K562 (cell line): Measurements from ENCODE around the gene SLC16A4. TPM values are rescaled to one million over a fixed set of nuclear protein-coding genes. Genes with fewer than 3 reads are reported as not detected.
A peak's percentile ranks its signal among the peaks of the same experiment; 100 is the strongest.

Experiments used
- ADNP ChIP-seq: fragments of 200-800 bp; sonication (Bioruptor generic); IDR thresholded peaks from 2 replicates; pipeline ENCODE4 v1.6.1; 2016; ENCODE audit warnings: missing genetic modification characterization, missing compliant biosample characterization
- CREB1 ChIP-seq, 2 experiments: sonication (generic) in 1 of 2; formaldehyde crosslinking in 1 of 2; IDR thresholded peaks; 2 replicates each; pipeline versions ENCODE4 v1.6.1 to v1.8.0; 2012 to 2022; ENCODE audit warnings: inconsistent platforms in 1 of 2, mild to moderate bottlenecking in 1 of 2, missing genetic modification reagents in 1 of 2, moderate library complexity in 1 of 2
- ERF ChIP-seq: fragments of 450-650 bp; formaldehyde crosslinking; IDR thresholded peaks from 2 replicates; pipeline ENCODE4 v1.4.0; 2020; ENCODE audit warnings: mild to moderate bottlenecking, mixed read lengths
- EZH2 ChIP-seq: IDR thresholded peaks from 2 replicates; pipeline ENCODE4 v1.6.1; 2012; ENCODE audit warnings: low read depth, mild to moderate bottlenecking, inconsistent platforms, low read length, borderline replicate concordance
- KDM5B ChIP-seq: fragments of 200-600 bp; sonication (generic); IDR thresholded peaks from 2 replicates; pipeline ENCODE4 v1.6.1; 2012; ENCODE audit warnings: low read depth, mild to moderate bottlenecking, moderate library complexity, low read length, control low read depth, inconsistent platforms; ENCODE audit not compliant: insufficient replicate concordance
- NBN ChIP-seq: fragments of 450-650 bp; IDR thresholded peaks from 2 replicates; pipeline ENCODE4 v1.6.1; 2016; ENCODE audit warnings: low read depth, mild to moderate bottlenecking
- NFIX ChIP-seq: fragments of 250-450 bp; sonication (Bioruptor Pico); IDR thresholded peaks from 2 replicates; pipeline ENCODE4 v1.4.0; 2020; ENCODE audit warnings: low read depth, mild to moderate bottlenecking, moderate library complexity
- NFRKB ChIP-seq: fragments of 450-650 bp; IDR thresholded peaks from 2 replicates; pipeline ENCODE4 v1.6.1; 2016; ENCODE audit warnings: low read depth
- SMC3 ChIP-seq: conservative IDR thresholded peaks from 2 replicates; pipeline ENCODE4 v1.6.1; 2011; ENCODE audit warnings: low read depth, low read length, improper control_type of control experiment; ENCODE audit not compliant: insufficient read depth
- TARDBP ChIP-seq: fragments of 450-650 bp; IDR thresholded peaks from 2 replicates; pipeline ENCODE4 v1.6.1; 2016
- ZNF311 ChIP-seq: fragments of 250-450 bp; sonication (Bioruptor Pico); IDR thresholded peaks from 2 replicates; pipeline ENCODE4 v1.4.0; 2020; ENCODE audit warnings: mild to moderate bottlenecking, moderate library complexity
- ZNF644 ChIP-seq: fragments of 200-800 bp; sonication (Bioruptor generic); IDR thresholded peaks from 2 replicates; pipeline ENCODE4 v1.6.1; 2016; ENCODE audit warnings: low read depth, missing genetic modification characterization, missing compliant biosample characterization
- polyA plus RNA-seq, 8 experiments: library from polyadenylated mRNA; depleted of rRNA in 4 of 8; stranded (reverse) in 5 of 8; unstranded in 3 of 8; fragments of >200 nt; fragmentation: Nextera tagmentation in 2 of 8; fragmentation: Illumina TruSeq in 1 of 8; extraction: Ambion mirVana in 2 of 8; extraction: Trizol in 1 of 8; gene quantifications; 2 replicates each; pipeline versions ENCODE4 v1.2.1 to v1.2.3, GENCODE V29; 2011 to 2014; ENCODE audit warnings: inconsistent platforms in 1 of 8, missing spikeins in 1 of 8
- total RNA-seq, 7 experiments: library from RNA; depleted of rRNA in 6 of 7; stranded (reverse); fragments of >200 nt in 6 of 7; fragmentation: Illumina TruSeq in 2 of 7; extraction: Trizol in 2 of 7; gene quantifications; 2 replicates each; pipeline versions ENCODE4 v1.2.1 to v1.2.3, GENCODE V29; 2011 to 2021; ENCODE audit warnings: low replicate concordance in 1 of 7
- TF ChIP-seq, protein P1 (sequence below): fragments of 250-450 bp; sonication (Bioruptor Pico); IDR thresholded peaks from 2 replicates; pipeline ENCODE4 v1.5.0; 2021; ENCODE audit warnings: mild to moderate bottlenecking, moderate library complexity
- TF ChIP-seq, protein P2 (sequence below): sonication (generic); formaldehyde crosslinking; IDR thresholded peaks from 2 replicates; pipeline ENCODE4 v1.8.0; 2023; ENCODE audit warnings: mild to moderate bottlenecking, missing genetic modification reagents
- TF ChIP-seq, protein P3 (sequence below), 2 experiments: fragments of 450-650 bp; formaldehyde crosslinking in 1 of 2; IDR thresholded peaks; 2 replicates each; pipeline versions ENCODE4 v1.4.0 to v1.6.1; 2014 to 2020; ENCODE audit warnings: mild to moderate bottlenecking in 2 of 2, borderline replicate concordance in 1 of 2, low read depth in 1 of 2

The SLC16A4 gene
- total and polyA plus RNA-seq, 9 of the 15 experiments (the other 6 are each of a cell fraction or from before 2014, with no cell fraction given) = 0.04 to 0.31 (median 0.18) TPM; not detected in 1

DNA sequence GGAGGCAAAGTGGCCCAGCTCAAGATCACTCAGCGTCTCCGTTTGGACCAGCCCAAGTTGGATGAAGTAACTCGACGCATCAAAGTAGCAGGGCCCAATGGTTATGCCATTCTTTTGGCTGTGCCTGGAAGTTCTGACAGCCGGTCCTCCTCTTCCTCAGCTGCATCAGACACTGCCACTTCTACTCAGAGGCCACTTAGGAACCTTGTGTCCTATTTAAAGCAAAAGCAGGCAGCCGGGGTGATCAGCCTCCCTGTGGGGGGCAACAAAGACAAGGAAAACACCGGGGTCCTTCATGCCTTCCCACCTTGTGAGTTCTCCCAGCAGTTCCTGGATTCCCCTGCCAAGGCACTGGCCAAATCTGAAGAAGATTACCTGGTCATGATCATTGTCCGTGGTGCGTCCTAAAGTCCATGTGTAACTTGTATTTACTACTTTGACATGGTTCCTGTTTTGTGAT lies 48.9 kb downstream of the SLC16A4 start (continued):
- TF ChIP-seq, protein P1, sequence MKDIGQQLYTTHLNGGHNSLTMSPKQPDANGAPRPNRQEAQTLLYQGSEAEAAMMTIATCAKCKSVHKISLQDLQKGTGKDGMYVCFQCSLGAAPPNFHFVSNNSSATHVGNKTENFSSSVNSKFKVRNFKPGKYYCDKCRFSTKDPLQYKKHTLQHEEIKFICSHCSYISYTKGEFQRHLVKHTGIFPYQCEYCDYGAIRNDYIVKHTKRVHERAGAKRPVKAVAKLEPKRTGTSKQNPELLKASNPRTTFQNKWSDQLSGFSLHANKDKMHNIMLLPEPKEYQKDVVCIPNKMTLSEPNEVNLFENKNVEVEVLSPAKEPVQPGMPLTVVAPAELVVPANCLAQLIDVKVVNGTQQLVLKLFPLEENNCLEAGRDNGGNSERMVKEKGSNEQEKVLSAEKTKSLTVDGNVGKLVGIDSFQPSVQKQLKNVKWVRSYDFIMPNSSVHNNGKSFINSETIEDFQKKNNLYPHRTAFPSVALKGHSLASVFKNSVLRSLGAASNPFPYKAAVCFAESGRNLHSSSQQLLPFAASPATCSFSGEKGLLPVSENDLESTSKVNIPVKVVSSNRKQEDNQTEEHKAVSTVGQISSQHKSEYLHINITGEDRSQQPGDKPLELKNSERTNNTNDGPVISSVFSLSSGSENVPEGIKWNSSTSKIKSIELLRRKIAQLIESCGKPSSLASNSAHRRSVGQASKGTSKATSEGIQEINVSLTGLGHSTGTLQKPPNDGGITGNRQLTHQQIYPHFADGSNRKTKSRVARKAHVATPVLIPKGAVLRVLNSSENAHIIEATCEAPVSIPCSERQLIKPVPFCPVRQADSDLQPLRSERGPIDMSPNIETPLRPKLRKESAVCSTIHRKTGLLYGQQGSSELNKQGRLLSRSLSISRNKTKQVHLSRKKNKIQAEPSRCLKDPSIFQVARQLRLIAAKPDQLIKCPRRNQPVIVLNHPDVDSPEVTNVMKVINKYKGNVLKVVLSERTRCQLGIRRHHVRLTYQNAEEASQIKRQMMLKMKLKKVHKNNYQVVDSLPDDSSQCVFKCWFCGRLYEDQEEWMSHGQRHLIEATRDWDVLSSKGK (CRISPR knock-in tag) = no peak
- TF ChIP-seq NFIX (no peak), CREB1 (IDR thresholded peaks at IDR 0.05) (no peak), CREB1 (CRISPR knock-in tag; IDR thresholded peaks at IDR 0.05) (no peak), ZNF311 (CRISPR knock-in tag) (no peak), ERF (CRISPR knock-in tag) (no peak), TARDBP (no peak), ADNP (tag) (no peak), KDM5B (peak; percentile 70), EZH2 (no peak), NFRKB (no peak), SMC3 (no peak), NBN (no peak), ZNF644 (tag) (no peak)
- TF ChIP-seq, protein P2, sequence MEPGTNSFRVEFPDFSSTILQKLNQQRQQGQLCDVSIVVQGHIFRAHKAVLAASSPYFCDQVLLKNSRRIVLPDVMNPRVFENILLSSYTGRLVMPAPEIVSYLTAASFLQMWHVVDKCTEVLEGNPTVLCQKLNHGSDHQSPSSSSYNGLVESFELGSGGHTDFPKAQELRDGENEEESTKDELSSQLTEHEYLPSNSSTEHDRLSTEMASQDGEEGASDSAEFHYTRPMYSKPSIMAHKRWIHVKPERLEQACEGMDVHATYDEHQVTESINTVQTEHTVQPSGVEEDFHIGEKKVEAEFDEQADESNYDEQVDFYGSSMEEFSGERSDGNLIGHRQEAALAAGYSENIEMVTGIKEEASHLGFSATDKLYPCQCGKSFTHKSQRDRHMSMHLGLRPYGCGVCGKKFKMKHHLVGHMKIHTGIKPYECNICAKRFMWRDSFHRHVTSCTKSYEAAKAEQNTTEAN (CRISPR knock-in tag) = no peak
- TF ChIP-seq, protein P3, sequence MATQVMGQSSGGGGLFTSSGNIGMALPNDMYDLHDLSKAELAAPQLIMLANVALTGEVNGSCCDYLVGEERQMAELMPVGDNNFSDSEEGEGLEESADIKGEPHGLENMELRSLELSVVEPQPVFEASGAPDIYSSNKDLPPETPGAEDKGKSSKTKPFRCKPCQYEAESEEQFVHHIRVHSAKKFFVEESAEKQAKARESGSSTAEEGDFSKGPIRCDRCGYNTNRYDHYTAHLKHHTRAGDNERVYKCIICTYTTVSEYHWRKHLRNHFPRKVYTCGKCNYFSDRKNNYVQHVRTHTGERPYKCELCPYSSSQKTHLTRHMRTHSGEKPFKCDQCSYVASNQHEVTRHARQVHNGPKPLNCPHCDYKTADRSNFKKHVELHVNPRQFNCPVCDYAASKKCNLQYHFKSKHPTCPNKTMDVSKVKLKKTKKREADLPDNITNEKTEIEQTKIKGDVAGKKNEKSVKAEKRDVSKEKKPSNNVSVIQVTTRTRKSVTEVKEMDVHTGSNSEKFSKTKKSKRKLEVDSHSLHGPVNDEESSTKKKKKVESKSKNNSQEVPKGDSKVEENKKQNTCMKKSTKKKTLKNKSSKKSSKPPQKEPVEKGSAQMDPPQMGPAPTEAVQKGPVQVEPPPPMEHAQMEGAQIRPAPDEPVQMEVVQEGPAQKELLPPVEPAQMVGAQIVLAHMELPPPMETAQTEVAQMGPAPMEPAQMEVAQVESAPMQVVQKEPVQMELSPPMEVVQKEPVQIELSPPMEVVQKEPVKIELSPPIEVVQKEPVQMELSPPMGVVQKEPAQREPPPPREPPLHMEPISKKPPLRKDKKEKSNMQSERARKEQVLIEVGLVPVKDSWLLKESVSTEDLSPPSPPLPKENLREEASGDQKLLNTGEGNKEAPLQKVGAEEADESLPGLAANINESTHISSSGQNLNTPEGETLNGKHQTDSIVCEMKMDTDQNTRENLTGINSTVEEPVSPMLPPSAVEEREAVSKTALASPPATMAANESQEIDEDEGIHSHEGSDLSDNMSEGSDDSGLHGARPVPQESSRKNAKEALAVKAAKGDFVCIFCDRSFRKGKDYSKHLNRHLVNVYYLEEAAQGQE (IDR thresholded peaks at IDR 0.05; ENCODE audit: borderline replicate concordance) = no peak
- TF ChIP-seq, protein P3 (CRISPR knock-in tag; IDR thresholded peaks at IDR 0.05; ENCODE audit: low read depth) = no peak
